SK-N-MC (cell line): Measurements from ENCODE around the gene TNNT2.

Experiments
- EZH2 ChIP-seq: fragments of 200-600 bp; sonication (generic); IDR thresholded peaks from one replicate; pipeline ENCODE4 v1.6.1; 2017; ENCODE audit warnings: antibody characterized with exemption
- POLR2AphosphoS5 ChIP-seq: IDR thresholded peaks from 2 replicates; pipeline ENCODE4 v1.6.1; 2012; ENCODE audit warnings: mild to moderate bottlenecking, low read depth, low read length, borderline replicate concordance

GRCh38 chr1:201420608-201421002, 43.1 kb upstream of the TNNT2 start:
- TF ChIP-seq EZH2 (no peak), POLR2AphosphoS5 (no peak)
